NB4 (cell line): Measurements from ENCODE around the gene FOXM1.
A peak's percentile ranks its signal among the peaks of the same experiment; 100 is the strongest.

Experiments used
- DNase-seq: peaks from one replicate; pipeline ENCODE4 v3.0.0; 2010; ENCODE audit warnings: low read depth
- H3K4me3 ChIP-seq: one replicate; pipeline ENCODE4 v1.5.1; 2011; ENCODE audit warnings: mild to moderate bottlenecking, low read depth, low read length, moderate library complexity
- CTCF ChIP-seq: IDR thresholded peaks from one replicate; pipeline ENCODE4 v1.5.1; 2012; ENCODE audit warnings: low read depth, low read length
- MAX ChIP-seq: IDR thresholded peaks from 2 replicates; pipeline ENCODE4 v1.6.1; 2011; ENCODE audit warnings: low read depth, low read length
- MYC ChIP-seq: IDR thresholded peaks from 2 replicates; pipeline ENCODE4 v1.6.1; 2011; ENCODE audit warnings: low read depth, low read length
- POLR2A ChIP-seq: IDR thresholded peaks from 2 replicates; pipeline ENCODE4 v1.6.1; 2011; ENCODE audit warnings: mild to moderate bottlenecking; ENCODE audit not compliant: insufficient read length; ENCODE audit errors: extremely low read depth

Gene FOXM1

DNA sequence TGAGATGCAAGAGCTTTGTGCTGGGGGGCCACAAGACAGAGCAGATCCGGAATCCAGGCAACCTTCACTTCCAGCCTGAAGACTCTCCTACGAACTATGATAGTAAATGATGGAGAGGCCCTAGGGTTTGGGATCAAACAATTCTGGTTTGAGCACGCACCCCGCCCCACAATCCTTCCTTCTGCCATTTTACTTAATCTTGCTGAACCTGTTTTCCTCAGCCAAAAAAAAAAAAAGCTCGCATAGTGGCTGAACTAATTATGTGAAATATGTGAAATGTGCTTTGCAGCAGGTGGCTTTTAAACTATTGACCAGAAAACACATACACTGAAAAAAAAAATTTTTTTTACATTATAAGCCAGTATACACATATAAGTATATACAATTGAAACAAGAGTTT lies 65.2 kb downstream of the FOXM1 start:
- TF ChIP-seq MYC (no peak), MAX (no peak), CTCF (no peak), POLR2A (no peak)
- DNase-seq, result no peak
- H3K4me3 ChIP-seq, result peak overlapping the region; percentile 72
